Calu3 (cell line): Measurements from ENCODE around the gene SCARB2. TPM values are rescaled to one million over a fixed set of nuclear protein-coding genes. Genes with fewer than 3 reads are reported as not detected.
A peak's percentile ranks its signal among the peaks of the same experiment; 100 is the strongest.

Source experiments
- BruUV-seq: library from RNA; stranded (reverse); fragments of 400-500 nt; replicated peaks from 2 replicates; lab custom pipeline; 2021; lab: Mats Ljungman, UMichigan
- CTCF ChIA-PET: fragments of 300-600 bp; sonication (Branson Sonifier 250); formaldehyde crosslinking; loops from one replicate; lab custom pipeline; 2022; ENCODE audit warnings: antibody characterized with exemption; lab: Charles Lee
- DNase-seq: peaks from one replicate; pipeline ENCODE4 v3.0.0; 2022
- H3K27ac Mint-ChIP-seq: one replicate; pipeline ENCODE4 v1.8.0; 2022; ENCODE audit warnings: mixed read lengths; ENCODE audit not compliant: unreplicated experiment
- H3K27me3 Mint-ChIP-seq: one replicate; pipeline ENCODE4 v1.8.0; 2022; ENCODE audit warnings: mixed read lengths; ENCODE audit not compliant: unreplicated experiment
- H3K36me3 Mint-ChIP-seq: one replicate; pipeline ENCODE4 v1.8.0; 2022; ENCODE audit warnings: mild to moderate bottlenecking, moderate library complexity, mixed read lengths; ENCODE audit not compliant: insufficient read depth, unreplicated experiment
- H3K4me1 Mint-ChIP-seq: one replicate; pipeline ENCODE4 v1.8.0; 2022; ENCODE audit warnings: mild to moderate bottlenecking, low read depth, mixed read lengths; ENCODE audit not compliant: unreplicated experiment
- H3K4me3 Mint-ChIP-seq: one replicate; pipeline ENCODE4 v1.8.0; 2022; ENCODE audit warnings: mild to moderate bottlenecking, low read depth, moderate library complexity, mixed read lengths; ENCODE audit not compliant: unreplicated experiment
- H3K9me3 Mint-ChIP-seq: one replicate; pipeline ENCODE4 v1.8.0; 2022; ENCODE audit warnings: low read depth, mixed read lengths; ENCODE audit not compliant: unreplicated experiment
- intact Hi-C: fragments of 100-400 bp; cut with micrococcal nuclease; formaldehyde crosslinking; loops from one replicate; pipeline ENCODE4 v1.10.0; 2022; ENCODE audit not compliant: unreplicated experiment
- total RNA-seq: library from RNA; stranded (reverse); gene quantifications from 2 replicates; pipeline ENCODE4 v1.2.3, GENCODE V29; 2022
- TF ChIP-seq, protein P1 (sequence below): fragments of 200-600 bp; IDR thresholded peaks from one replicate; pipeline ENCODE4 v1.8.0; 2022; ENCODE audit warnings: antibody characterized with exemption; ENCODE audit not compliant: unreplicated experiment

The SCARB2 gene
- total RNA-seq, 1 experiment from 2014 or later: 87.3 TPM

DNA sequence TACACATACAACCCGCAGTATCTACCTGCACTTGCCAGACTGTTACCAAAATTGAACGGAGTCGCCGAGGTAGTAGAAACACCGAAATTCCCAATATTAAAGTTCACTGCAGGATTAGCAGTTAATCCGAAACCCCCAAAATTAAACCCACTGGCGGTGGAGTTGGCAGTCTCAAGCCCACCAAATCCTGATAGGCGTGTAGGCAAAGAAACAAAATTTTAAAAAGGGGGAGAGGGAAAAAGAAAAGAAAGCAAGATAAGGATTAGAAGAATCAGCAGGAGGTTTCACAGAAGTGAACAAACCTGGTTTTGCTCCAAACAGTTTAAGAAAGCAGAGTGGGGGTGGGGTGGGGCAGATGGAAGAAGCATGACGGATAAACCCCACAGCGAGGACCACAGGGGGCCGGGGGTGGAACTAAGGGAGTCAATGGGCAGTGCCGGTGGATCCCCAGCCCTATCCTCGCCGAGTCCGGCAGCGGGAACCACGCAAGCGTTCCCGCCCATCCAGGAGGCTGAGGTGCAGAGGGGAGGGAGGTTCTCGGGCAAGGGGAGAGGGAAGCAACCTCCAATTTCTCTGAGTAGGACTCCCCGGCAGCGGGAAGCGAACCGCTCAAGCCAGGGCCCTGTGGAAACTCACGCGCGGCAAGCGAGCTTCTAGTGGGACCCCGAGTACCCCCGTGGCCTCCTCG, 66.0 kb downstream of the SCARB2 start:
- Mint-ChIP-seq H3K9me3 (no peaks in the 10 kb centered on the region), H3K4me1 (peaks cover 12% of the 10 kb centered on the region)
- intact Hi-C loops: no loop called here

DNA sequence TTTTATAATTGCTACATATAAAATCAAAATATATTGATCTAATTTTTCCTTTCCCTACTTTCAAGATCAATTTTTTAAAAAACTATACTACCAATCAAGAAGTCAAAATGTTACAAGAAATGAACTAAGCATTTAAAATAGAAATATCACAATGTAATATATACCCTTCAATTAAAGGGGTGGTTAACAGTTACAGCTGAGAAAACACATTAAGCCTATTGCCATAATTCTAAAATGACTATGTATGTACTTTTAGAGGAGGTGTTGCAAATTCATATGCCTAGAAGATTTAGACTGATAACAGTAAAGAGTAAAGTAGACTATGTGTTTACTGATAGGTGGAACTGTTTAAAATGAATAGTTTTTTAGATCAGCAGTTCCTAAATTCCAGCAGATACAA, 69.1 kb downstream of the SCARB2 start:
- BruUV-seq: no TSS peak
- CTCF ChIA-PET: no interaction called here

More for the DNA sequence above, 66.0 kb downstream of the SCARB2 start:
- no TSS peak for BruUV-seq
- H3K27ac Mint-ChIP-seq: peak overlapping the region; percentile 97
- peak overlapping the region; percentile 100 for H3K4me3 Mint-ChIP-seq
- peak; percentile 61 for DNase-seq
- peaks cover 24% of the 10 kb centered on the region for H3K36me3 Mint-ChIP-seq
- TF ChIP-seq, protein P1, sequence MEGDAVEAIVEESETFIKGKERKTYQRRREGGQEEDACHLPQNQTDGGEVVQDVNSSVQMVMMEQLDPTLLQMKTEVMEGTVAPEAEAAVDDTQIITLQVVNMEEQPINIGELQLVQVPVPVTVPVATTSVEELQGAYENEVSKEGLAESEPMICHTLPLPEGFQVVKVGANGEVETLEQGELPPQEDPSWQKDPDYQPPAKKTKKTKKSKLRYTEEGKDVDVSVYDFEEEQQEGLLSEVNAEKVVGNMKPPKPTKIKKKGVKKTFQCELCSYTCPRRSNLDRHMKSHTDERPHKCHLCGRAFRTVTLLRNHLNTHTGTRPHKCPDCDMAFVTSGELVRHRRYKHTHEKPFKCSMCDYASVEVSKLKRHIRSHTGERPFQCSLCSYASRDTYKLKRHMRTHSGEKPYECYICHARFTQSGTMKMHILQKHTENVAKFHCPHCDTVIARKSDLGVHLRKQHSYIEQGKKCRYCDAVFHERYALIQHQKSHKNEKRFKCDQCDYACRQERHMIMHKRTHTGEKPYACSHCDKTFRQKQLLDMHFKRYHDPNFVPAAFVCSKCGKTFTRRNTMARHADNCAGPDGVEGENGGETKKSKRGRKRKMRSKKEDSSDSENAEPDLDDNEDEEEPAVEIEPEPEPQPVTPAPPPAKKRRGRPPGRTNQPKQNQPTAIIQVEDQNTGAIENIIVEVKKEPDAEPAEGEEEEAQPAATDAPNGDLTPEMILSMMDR: no peak
- CTCF ChIA-PET: no interaction called here
- no peaks in the 10 kb centered on the region for H3K27me3 Mint-ChIP-seq

DNA sequence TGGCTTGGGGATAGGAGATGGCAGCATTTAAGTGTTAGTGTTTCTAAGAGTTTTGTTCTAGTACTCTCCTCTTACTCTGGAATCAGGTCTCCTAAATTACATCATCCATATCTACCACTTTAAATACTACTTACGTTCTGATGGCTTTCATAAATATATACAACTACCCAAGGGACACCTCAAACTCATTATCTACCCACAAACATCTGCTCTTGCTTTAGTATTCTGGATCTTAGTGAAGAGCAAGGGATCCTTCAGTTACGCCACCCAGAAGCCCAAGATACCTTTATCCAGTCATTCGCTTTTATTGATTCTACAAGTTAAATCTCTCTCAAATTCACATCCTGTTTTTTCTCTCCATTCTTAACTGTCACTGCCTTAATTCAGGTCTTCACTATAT, 72.4 kb downstream of the SCARB2 start:
- Mint-ChIP-seq H3K27ac (no peak overlapping the region), H3K36me3 (peaks cover 31% of the 10 kb centered on the region)
- no TSS peak for BruUV-seq

More for the DNA sequence above, 69.1 kb downstream of the SCARB2 start:
- intact Hi-C loops: no loop called here
- no peak overlapping the region for H3K4me3 Mint-ChIP-seq
- H3K4me1 Mint-ChIP-seq: peaks cover 10% of the 10 kb centered on the region
- no peak for DNase-seq
- peaks cover 45% of the 10 kb centered on the region for H3K36me3 Mint-ChIP-seq
- H3K9me3 Mint-ChIP-seq: no peaks in the 10 kb centered on the region
- H3K27ac Mint-ChIP-seq: no peak overlapping the region
- no peaks in the 10 kb centered on the region for H3K27me3 Mint-ChIP-seq
- TF ChIP-seq, protein P1: no peak

DNA sequence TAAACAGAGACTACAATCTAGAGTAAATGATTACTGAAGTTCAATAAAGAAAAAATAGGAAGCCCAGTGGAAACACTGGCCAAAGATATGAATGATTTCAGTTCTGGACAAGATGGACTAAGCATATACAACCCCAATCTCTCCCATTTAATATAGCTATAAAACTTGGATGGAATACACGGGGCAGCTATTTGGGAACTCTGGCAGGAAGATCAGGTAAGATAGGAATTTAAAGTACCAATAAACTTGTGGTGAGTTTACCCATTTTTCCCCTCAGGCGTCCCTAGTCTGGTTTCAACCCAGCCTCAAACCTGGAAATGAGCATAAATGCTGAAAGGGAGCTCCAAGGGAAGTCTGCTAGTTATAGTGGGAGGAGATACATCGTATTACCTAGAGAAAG, 85.9 kb downstream of the SCARB2 start:
- Mint-ChIP-seq H3K36me3 (peaks cover 14% of the 10 kb centered on the region), H3K4me1 (no peaks in the 10 kb centered on the region)
- no TSS peak for BruUV-seq

More for the DNA sequence above, 72.4 kb downstream of the SCARB2 start:
- Mint-ChIP-seq H3K27me3 (no peaks in the 10 kb centered on the region), H3K4me1 (no peaks in the 10 kb centered on the region), H3K9me3 (no peaks in the 10 kb centered on the region), H3K4me3 (no peak overlapping the region)
- no peak for DNase-seq
- TF ChIP-seq, protein P1: no peak
- intact Hi-C loops: no loop called here
- CTCF ChIA-PET: no interaction called here

More for the DNA sequence above, 85.9 kb downstream of the SCARB2 start:
- intact Hi-C loops: no loop called here
- Mint-ChIP-seq H3K27me3 (no peaks in the 10 kb centered on the region), H3K27ac (no peak overlapping the region), H3K9me3 (no peaks in the 10 kb centered on the region), H3K4me3 (no peak overlapping the region)
- TF ChIP-seq, protein P1: no peak
- no peak for DNase-seq
- CTCF ChIA-PET: interaction anchor here (0.6 kb wide), 1 partner anchor 643 kb away, joined by 3 read pairs; no protein-coding TSS in a partner anchor
